HepG2 (cell line): Measurements from ENCODE around the gene PIGO. TPM values are rescaled to one million over a fixed set of nuclear protein-coding genes. Genes with fewer than 3 reads are reported as not detected.

Source experiments
- ATAC-seq: fragments of 200-7000 bp; cut with Tn5 transposase; 3 replicates; pipeline ENCODE4 v1.9.1; 2020; ENCODE audit warnings: mild to moderate bottlenecking, moderate library complexity
- BruUV-seq: library from RNA; stranded (reverse); fragments of 400-500 nt; replicated peaks from 2 replicates; lab custom pipeline; 2021; lab: Mats Ljungman, UMichigan
- CTCF ChIA-PET: fragments of 300-600 bp; formaldehyde crosslinking; extraction: SDS; loops from one replicate; lab custom pipeline; 2021; ENCODE audit warnings: low total read pairs, inconsistent platforms, low intra/inter-chr PET ratio; lab: Yijun Ruan, JAX
- POLR2A ChIA-PET: fragments of 350-600 bp; sonication (Branson Sonifier 250); formaldehyde crosslinking; loops from one replicate; lab custom pipeline; 2020; ENCODE audit warnings: antibody characterized with exemption, inconsistent platforms; lab: Yijun Ruan, JAX
- DNase-seq: peaks from one replicate; pipeline ENCODE4 v3.0.0-alpha.2; 2015; ENCODE audit warnings: low spot score
- FAIRE-seq: peaks from 3 replicates; lab custom pipeline; 2011; peaks lifted over from hg19 to GRCh38; lab: Jason Lieb, UNC
- H2AFZ ChIP-seq: one replicate; pipeline ENCODE4 v1.6.1; 2011; ENCODE audit warnings: low read length, inconsistent platforms
- H3K27ac ChIP-seq: fragments of 300-600 bp; 3 replicates; pipeline ENCODE4 v1.8.0; 2011; ENCODE audit warnings: mixed run types, mild to moderate bottlenecking, mixed read lengths, low read length, inconsistent platforms; ENCODE audit not compliant: insufficient read depth; ENCODE audit errors: extremely low read length
- H3K27me3 ChIP-seq, 2 experiments: fragments of 200-600 bp in 1 of 2; 2 replicates in 1 of 2; 3 replicates in 1 of 2; pipeline versions ENCODE4 v1.6.0 to v1.8.0; 2011; ENCODE audit warnings: low read length in 2 of 2, mild to moderate bottlenecking in 2 of 2, moderate library complexity in 2 of 2, inconsistent platforms in 1 of 2; ENCODE audit not compliant: insufficient read depth in 2 of 2, control insufficient read depth in 1 of 2
- H3K36me3 ChIP-seq, 2 experiments: fragments of 200-600 bp in 1 of 2; replicated peaks in 1 of 2; 2 replicates in 1 of 2; 3 replicates in 1 of 2; pipeline versions ENCODE4 v1.5.1 to v1.8.0; 2011; ENCODE audit warnings: low read length in 2 of 2, inconsistent platforms in 1 of 2; ENCODE audit not compliant: insufficient read depth in 2 of 2, control insufficient read depth in 1 of 2
- H3K4me1 ChIP-seq: 2 replicates; pipeline ENCODE4 v1.5.1; 2012; ENCODE audit warnings: low read length, inconsistent platforms; ENCODE audit not compliant: insufficient read depth
- H3K4me2 ChIP-seq: 2 replicates; pipeline ENCODE4 v1.6.0; 2011; ENCODE audit warnings: low read depth, low read length, inconsistent platforms
- H3K4me3 ChIP-seq, 3 experiments: fragments of 200-600 bp in 1 of 3; sonication (generic), shearing (Covaris generic) in 1 of 3; replicated peaks in 1 of 3; 2 replicates each; pipeline ENCODE4 v1.5.1; 2011 to 2016; ENCODE audit warnings: low read length in 3 of 3, inconsistent platforms in 2 of 3, low read depth in 2 of 3, mild to moderate bottlenecking in 2 of 3, control low read depth in 1 of 3, mixed read lengths in 1 of 3; ENCODE audit not compliant: insufficient read depth in 1 of 3
- H3K79me2 ChIP-seq: one replicate; pipeline ENCODE4 v1.6.1; 2011; ENCODE audit warnings: low read length, inconsistent platforms; ENCODE audit not compliant: insufficient read depth
- H3K9ac ChIP-seq: 2 replicates; pipeline ENCODE4 v1.6.0; 2011; ENCODE audit warnings: mild to moderate bottlenecking, low read depth, low read length, inconsistent platforms; ENCODE audit not compliant: insufficient read depth
- H3K9me3 ChIP-seq: 2 replicates; pipeline ENCODE4 v1.5.1; 2012; ENCODE audit warnings: mild to moderate bottlenecking, low read length
- H4K20me1 ChIP-seq: 2 replicates; pipeline ENCODE4 v1.6.0; 2011; ENCODE audit warnings: inconsistent platforms, mild to moderate bottlenecking, low read length, moderate library complexity; ENCODE audit not compliant: insufficient read depth
- CBFB ChIP-seq: sonication (generic); formaldehyde crosslinking; IDR thresholded peaks from 2 replicates; pipeline ENCODE4 v1.4.0; 2020; ENCODE audit warnings: missing genetic modification reagents
- CSRNP1 ChIP-seq: sonication (generic); formaldehyde crosslinking; IDR thresholded peaks from 2 replicates; pipeline ENCODE4 v1.8.1; 2023; ENCODE audit warnings: mild to moderate bottlenecking, missing genetic modification reagents
- ELF3 ChIP-seq: IDR thresholded peaks from 2 replicates; pipeline ENCODE4 v1.6.1; 2016; ENCODE audit warnings: missing genetic modification reagents, missing compliant biosample characterization
- FOSL2 ChIP-seq: sonication (generic); formaldehyde crosslinking; IDR thresholded peaks from 2 replicates; pipeline ENCODE4 v1.4.0; 2020; ENCODE audit warnings: missing genetic modification reagents
- HNF4A ChIP-seq: sonication (generic); formaldehyde crosslinking; IDR thresholded peaks from 2 replicates; pipeline ENCODE4 v1.4.0; 2020; ENCODE audit warnings: missing genetic modification reagents
- MTA1 ChIP-seq: sonication (generic); formaldehyde crosslinking; IDR thresholded peaks from 2 replicates; pipeline ENCODE4 v1.4.0; 2020; ENCODE audit warnings: missing genetic modification reagents, mild to moderate bottlenecking, borderline replicate concordance
- NFYB ChIP-seq: sonication (generic); formaldehyde crosslinking; IDR thresholded peaks from 2 replicates; pipeline ENCODE4 v1.4.0; 2020; ENCODE audit warnings: missing genetic modification reagents
- TRIM22 ChIP-seq: fragments of 450-650 bp; IDR thresholded peaks from 2 replicates; pipeline ENCODE4 v1.6.1; 2017
- ZFP37 ChIP-seq: sonication (generic); formaldehyde crosslinking; IDR thresholded peaks from 2 replicates; pipeline ENCODE4 v1.4.0; 2020; ENCODE audit warnings: missing genetic modification reagents, borderline replicate concordance
- ZMYM3 ChIP-seq: sonication (generic); formaldehyde crosslinking; IDR thresholded peaks from 2 replicates; pipeline ENCODE4 v1.5.1; 2020; ENCODE audit warnings: mild to moderate bottlenecking, missing genetic modification reagents
- ZNF331 ChIP-seq: sonication (generic); formaldehyde crosslinking; IDR thresholded peaks from 2 replicates; pipeline ENCODE4 v1.4.0; 2020; ENCODE audit warnings: missing genetic modification reagents
- ZNF598 ChIP-seq: sonication (generic); formaldehyde crosslinking; IDR thresholded peaks from 2 replicates; pipeline ENCODE4 v1.5.1; 2020; ENCODE audit warnings: mild to moderate bottlenecking, missing genetic modification reagents, borderline replicate concordance
- ZNF775 ChIP-seq: sonication (generic); formaldehyde crosslinking; IDR thresholded peaks from 2 replicates; pipeline ENCODE4 v1.4.0; 2020; ENCODE audit warnings: missing genetic modification reagents, mild to moderate bottlenecking, moderate library complexity, borderline replicate concordance
- WGBS: methylation state at CpG from one replicate; pipeline ENCODE4 v1.1.6; 2017; ENCODE audit warnings: low lambda C conversion rate; 5-methylcytosine and 5-hydroxymethylcytosine counted together
- in situ Hi-C: cut with HindIII; loops from 2 replicates; pipeline ENCODE4 v1.10.0; 2017; ENCODE audit warnings: low pct_unique_long_range_greater_than_20kb; ENCODE audit not compliant: extremely low pct_ligation_motif_present
- intact Hi-C: fragments of 100-400 bp; cut with micrococcal nuclease; formaldehyde crosslinking; loops from one replicate; pipeline ENCODE4 v1.10.0; 2022; ENCODE audit not compliant: unreplicated experiment
- polyA plus RNA-seq, 8 experiments: library from polyadenylated mRNA; depleted of rRNA in 3 of 8; stranded (reverse) in 7 of 8; unstranded in 1 of 8; fragments of >200 nt; fragmentation: Illumina TruSeq in 4 of 8; extraction: Trizol in 4 of 8; gene quantifications; 2 replicates each; pipeline versions ENCODE4 v1.2.1 to v1.2.3, GENCODE V29; 2011 to 2016; ENCODE audit warnings: low read depth in 4 of 8, missing spikeins in 1 of 8, mixed read lengths in 1 of 8; ENCODE audit not compliant: insufficient read depth in 1 of 8
- total RNA-seq, 5 experiments: library from RNA; depleted of rRNA; stranded (reverse); fragments of >200 nt; fragmentation: Illumina TruSeq; extraction: Trizol; gene quantifications; 2 replicates each; pipeline ENCODE4 v1.2.3, GENCODE V29; 2016; ENCODE audit warnings: low read depth in 1 of 5
- TF ChIP-seq, protein P1 (sequence below): sonication (generic); formaldehyde crosslinking; IDR thresholded peaks from 2 replicates; pipeline ENCODE4 v1.4.0; 2020; ENCODE audit warnings: missing genetic modification reagents
- TF ChIP-seq, protein P2 (sequence below): sonication (generic); formaldehyde crosslinking; IDR thresholded peaks from 2 replicates; pipeline ENCODE4 v1.8.0; 2022; ENCODE audit warnings: missing genetic modification reagents, mild to moderate bottlenecking, moderate library complexity, borderline replicate concordance

Gene PIGO
- total and polyA plus RNA-seq, 2 of the 13 experiments (the other 11 are each of a cell fraction or from before 2014, with no cell fraction given) = 20.5 to 26.2 TPM

DNA sequence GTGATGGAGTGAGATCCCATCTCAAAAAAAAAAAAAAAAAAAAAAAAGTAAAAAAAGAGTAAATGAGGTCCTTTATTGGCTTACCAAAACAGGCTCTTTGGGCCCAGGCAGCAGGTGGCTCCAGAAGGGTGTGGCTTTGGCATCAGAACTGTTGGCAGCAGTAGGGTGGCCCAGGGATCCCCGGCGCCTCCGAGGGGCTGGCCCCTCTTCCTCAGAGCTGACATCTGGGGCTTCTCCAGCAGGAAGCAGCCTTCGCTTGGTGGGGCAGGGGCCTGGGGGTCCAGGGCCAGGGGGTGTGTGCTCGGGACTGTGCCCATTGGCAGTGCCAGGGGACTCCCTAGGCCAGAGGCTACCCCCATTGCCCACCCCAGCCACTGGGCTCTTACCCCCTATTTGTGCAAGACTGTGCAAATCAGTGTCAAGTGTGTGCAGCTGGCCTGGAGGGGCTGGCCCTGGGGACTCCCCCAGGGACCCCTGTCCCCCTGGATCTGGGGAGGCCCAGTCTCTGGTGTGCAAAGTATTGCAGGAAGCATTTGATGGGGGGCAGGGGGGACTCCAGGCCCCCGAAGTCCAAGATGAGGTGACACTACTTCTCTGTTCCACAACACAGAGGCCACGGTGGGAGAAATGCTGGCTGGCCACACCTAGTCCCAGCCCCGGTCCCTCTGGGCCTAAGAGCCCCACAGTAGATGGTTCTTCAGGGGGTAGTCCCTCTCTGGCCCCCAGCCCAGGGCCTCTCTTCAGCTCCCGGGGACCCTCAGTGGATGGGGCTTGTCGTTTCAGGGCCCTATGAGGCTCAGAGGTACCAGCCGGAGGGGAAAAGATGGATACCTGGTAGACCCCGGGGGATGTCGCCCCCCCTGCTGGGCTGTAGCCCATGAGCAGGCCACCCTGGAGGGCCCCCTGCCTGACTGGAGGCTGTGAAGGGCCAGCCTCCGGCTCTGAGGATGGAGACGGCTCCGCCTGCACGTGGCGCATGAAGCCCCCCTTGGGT is 11.2 kb upstream of the PIGO start:
- Histone ChIP-seq H3K4me3 (no peak overlapping the region), H3K4me1 (peaks cover 31% of the 10 kb centered on the region), H3K9ac (no peak overlapping the region), H3K27ac (no peak overlapping the region), H3K9me3 (no peaks in the 10 kb centered on the region), H3K4me2 (no peak overlapping the region), H3K27me3 (no peaks in the 10 kb centered on the region; a peak in 1 of 5 replicates), H4K20me1 (no peaks in the 10 kb centered on the region), H3K36me3 (peaks cover 0 to 4% of the 10 kb centered on the region in 2 experiments; a peak in 1 of 5 replicates), H3K79me2 (peaks cover 3% of the 10 kb centered on the region), H2AFZ (no peak overlapping the region)
- DNase-seq (no peak), FAIRE-seq (no peak), ATAC-seq (no peak)
- no TSS peak for BruUV-seq
- in situ Hi-C loops (no loop called here), intact Hi-C loops (no loop called here)
- TF ChIP-seq, protein P1, sequence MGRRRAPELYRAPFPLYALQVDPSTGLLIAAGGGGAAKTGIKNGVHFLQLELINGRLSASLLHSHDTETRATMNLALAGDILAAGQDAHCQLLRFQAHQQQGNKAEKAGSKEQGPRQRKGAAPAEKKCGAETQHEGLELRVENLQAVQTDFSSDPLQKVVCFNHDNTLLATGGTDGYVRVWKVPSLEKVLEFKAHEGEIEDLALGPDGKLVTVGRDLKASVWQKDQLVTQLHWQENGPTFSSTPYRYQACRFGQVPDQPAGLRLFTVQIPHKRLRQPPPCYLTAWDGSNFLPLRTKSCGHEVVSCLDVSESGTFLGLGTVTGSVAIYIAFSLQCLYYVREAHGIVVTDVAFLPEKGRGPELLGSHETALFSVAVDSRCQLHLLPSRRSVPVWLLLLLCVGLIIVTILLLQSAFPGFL (CRISPR knock-in tag) = no peak
- TF ChIP-seq, protein P2, sequence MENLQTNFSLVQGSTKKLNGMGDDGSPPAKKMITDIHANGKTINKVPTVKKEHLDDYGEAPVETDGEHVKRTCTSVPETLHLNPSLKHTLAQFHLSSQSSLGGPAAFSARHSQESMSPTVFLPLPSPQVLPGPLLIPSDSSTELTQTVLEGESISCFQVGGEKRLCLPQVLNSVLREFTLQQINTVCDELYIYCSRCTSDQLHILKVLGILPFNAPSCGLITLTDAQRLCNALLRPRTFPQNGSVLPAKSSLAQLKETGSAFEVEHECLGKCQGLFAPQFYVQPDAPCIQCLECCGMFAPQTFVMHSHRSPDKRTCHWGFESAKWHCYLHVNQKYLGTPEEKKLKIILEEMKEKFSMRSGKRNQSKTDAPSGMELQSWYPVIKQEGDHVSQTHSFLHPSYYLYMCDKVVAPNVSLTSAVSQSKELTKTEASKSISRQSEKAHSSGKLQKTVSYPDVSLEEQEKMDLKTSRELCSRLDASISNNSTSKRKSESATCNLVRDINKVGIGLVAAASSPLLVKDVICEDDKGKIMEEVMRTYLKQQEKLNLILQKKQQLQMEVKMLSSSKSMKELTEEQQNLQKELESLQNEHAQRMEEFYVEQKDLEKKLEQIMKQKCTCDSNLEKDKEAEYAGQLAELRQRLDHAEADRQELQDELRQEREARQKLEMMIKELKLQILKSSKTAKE = no peak
- TF ChIP-seq MTA1 (CRISPR knock-in tag) = no peak
- TF ChIP-seq ZNF331 (CRISPR knock-in tag) = no peak
- TF ChIP-seq NFYB = no peak
- TF ChIP-seq ZFP37 (CRISPR knock-in tag) = no peak
- TF ChIP-seq ZNF775 (CRISPR knock-in tag) = no peak
- TF ChIP-seq CSRNP1 (CRISPR knock-in tag) = no peak
- TF ChIP-seq ZNF598 (CRISPR knock-in tag) = no peak
- TF ChIP-seq TRIM22 = no peak
- no peak for TF ChIP-seq FOSL2 (CRISPR knock-in tag)
- no peak for TF ChIP-seq CBFB (CRISPR knock-in tag)
- TF ChIP-seq HNF4A (CRISPR knock-in tag) = no peak
- TF ChIP-seq ZMYM3 (CRISPR knock-in tag) = no peak
- no peak for TF ChIP-seq ELF3 (CRISPR knock-in tag)
- ChIA-PET POLR2A (no interaction called here), CTCF (no interaction called here)
- 82% methylated on average over 5 of the region's 18 CpGs for WGBS
